ENCODE data around the gene SEC31B.

The SEC31B gene

DNA sequence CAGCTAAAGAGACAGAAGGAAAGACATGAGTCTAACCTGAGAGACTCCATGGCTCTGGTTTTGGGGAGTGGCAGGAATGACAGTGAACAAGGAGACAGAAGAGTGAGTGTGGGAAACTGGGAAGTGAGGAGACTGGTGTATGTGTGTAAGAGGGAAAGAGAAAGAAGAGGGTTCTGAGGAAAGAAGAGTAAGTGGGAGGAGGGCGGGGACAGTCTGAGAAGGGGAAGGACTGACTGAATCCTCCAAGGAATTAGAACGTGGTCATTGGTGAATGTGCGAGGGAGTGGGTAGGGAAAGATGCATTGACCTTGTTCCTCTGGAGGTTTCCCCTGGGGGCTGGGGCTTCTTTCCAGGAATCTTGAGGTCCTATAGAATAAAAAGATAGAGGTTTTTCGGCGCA lies 30.3 kb downstream of the SEC31B start:
- DNase-seq, result no peak

DNA sequence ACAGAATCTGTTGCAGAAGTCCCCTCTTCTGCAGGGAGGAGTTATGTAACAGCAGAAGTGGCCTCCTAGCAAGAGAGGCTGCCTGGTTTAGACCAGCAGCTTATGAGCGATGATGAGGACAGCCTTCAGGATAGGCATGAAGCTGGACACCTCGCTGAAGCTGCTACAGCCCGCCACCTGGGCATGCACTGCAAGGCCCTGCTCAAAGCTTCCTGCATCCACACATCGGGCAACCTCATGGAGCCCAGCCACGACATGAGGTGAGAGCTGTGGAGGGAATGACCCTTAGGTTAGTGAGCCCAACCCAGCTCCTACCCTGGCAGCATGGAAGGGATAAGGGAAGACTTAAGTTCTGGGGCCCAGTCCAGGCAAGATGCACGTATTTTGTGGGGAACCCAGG lies 32.1 kb downstream of the SEC31B start:
- no peak for DNase-seq

DNA sequence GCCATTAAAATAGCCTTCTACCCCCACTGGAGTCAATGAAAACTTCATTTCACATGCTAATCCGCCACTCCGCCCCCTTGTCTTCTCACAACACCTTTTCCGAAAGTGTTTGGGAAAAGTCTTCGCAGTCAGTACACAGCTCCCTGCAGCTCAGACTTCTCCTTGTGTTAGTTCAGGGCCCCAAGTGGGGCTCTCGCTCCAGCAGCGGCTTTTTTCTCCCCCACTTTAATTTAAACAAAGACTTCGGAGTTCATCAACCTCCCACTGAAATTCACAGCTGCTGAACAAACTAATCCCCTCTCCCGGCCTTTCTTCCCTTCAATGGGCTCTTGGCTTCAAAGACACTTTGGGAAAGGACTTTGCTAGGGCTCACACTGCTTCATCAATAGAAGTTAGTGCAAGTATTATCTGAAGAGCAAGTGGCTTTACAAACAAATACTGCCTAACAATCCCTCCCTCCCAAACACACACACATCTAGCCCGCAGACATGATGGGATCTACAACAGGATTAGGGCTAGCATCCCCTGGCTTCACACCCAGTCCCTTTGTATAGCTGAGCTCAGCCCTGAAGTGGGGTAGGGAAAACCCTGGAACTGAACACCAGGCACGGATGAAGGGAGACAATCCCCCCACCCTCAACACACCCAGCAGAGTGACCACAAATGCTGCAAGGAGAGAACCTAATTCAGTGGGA lies 33.7 kb downstream of the SEC31B start:
- no peak for DNase-seq

DNA sequence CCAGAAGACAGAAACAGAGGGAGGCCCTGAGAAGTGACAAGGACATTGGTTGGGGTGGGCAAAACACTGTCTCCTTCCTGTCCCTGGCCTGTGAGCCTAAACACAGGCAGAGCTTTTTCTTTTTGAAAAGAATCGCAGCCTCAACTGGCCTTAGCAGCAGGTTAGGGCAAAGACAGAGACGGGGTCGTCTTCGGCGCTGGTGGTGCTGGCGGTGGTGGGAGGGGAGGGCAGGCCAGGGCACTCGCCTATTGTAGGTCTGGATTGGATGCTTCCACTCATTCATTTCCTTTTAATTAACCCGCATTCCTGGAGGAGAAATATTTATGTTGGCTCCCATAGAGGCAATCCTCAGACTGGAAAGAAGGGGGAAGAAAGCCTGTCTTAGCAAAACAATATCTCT lies 34.3 kb downstream of the SEC31B start:
- DNase-seq, result no peak

DNA sequence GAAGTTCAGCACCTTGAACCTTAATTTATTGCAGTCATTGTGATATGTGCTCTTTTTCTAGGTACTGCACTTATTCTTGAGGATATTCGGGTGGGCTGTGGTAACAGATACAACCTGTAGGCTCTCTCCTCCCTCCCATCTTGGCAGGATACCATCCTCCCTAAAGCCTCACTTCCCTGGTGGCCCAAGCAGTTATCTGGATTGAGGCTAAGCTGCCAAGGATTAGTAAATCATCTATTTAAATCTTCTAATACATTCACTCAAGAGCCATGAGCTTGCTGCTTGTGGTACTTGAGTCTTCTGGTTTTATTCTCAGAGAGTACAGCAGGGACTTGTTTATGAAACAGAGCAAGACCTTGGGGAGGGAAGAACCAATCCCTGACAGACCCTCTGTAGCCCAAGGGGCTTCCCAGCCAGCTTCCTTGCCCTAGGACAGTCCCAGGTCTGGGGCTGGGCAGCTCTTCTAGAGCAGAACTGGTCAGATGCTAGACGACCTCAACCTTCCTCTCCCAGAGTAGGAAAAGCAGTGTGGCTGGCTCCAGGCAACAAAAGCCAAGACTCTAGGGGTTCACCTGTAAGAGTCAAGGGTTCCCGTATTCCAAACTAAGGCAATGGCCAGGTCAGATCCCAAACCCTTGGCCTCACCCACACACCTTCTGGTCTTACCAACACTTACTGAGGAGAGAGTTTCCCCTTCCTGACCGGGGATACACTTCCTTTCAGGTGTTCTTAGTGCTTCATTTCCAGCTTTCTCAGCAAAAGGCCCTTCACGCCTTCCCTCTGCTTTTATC lies 35.6 kb downstream of the SEC31B start:
- DNase-seq, result no peak

DNA sequence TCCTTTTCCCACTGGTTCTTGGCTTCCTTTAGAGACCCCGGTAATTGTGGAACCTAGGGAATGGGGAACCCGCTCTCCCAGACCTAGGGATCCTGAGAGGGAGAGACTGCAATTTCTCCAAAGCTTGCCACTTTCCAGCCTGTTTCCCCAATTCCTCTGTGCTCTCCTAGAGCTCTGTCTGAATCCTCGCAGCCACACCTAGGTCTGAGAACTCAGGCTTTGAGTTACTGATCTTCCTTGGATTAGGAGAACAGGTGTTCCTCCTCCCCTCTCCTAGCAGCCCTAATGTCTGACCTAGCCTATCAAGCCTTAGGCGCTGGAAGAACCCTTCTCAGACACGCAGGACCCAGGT lies 36.9 kb downstream of the SEC31B start:
- DNase-seq, result no peak

DNA sequence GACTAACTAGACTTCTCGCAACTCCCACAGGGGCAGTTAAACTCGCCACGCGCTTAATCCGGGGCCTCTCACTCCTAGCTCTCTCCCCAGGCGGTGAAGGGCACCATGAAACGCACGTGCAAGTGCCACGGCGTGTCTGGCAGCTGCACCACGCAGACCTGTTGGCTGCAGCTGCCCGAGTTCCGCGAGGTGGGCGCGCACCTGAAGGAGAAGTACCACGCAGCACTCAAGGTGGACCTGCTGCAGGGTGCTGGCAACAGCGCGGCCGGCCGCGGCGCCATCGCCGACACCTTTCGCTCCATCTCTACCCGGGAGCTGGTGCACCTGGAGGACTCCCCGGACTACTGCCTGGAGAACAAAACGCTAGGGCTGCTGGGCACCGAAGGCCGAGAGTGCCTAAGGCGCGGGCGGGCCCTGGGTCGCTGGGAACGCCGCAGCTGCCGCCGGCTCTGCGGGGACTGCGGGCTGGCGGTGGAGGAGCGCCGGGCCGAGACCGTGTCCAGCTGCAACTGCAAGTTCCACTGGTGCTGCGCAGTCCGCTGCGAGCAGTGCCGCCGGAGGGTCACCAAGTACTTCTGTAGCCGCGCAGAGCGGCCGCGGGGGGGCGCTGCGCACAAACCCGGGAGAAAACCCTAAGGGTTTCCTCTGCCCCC lies 37.4 kb downstream of the SEC31B start:
- DNase-seq, result peak; percentile 53

DNA sequence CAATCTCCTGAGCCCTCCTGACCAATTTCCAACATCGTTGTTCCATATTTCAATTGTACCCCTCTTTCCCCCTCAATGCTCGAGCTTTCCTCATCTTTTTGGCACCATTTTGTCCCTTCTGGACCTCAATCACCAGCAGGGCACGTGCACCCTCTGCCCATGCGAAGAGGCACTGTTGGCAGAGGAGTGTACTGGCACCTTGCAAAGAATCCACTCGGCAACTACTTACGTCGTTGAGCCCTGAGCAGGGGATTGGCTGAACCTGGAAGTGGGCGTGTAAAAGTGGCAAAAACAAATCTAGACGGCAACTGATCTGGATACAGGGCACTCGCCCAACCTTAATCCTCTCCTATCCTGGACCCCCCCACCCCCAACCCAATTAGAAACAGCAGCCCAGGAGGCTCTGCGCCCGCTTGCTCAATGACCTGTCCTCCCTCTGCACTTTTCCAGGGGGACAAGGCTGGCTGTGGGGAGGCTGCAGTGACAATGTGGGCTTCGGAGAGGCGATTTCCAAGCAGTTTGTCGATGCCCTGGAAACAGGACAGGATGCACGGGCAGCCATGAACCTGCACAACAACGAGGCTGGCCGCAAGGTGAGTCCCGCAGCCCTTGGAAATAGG lies 38.1 kb downstream of the SEC31B start:
- DNase-seq, result peak; percentile 89

DNA sequence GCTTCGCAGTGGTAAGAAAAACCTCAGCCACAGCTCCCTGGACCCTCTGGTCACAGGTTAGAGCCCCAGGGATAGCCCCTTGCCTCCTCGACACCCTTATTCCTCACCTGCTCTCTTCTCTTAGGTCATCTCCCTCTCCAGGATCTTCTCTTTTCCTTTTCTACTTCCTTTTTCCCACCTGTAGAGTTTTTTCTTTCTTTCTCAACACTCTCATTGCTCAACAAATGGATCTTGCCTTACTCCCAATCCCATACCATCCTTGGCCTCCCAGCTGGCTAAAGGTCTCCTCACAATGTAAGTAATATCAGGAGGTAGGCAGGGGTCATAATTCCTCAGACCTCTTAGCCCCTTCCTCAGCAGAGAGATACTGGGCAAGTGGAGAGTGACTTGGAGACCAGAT lies 39.7 kb downstream of the SEC31B start:
- no peak for DNase-seq

DNA sequence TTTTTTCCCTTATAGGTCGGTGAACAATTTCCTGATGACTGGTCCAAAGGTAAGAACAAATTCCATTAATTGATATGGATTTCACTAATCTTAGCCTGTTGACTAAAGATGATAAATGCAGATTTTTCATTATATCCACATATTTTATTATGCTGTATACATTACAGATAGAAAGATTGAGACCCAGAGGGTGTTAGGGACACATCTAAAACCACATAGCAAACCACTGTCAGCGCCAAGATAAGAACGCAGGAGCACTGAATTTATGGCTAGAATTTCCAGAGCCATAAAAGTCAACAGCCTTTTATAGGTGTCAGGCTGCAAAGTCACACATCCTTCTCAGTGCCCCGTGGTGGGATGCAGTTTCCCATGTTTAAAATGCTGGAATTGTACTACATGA lies 40.6 kb downstream of the SEC31B start:
- no peak for DNase-seq

DNA sequence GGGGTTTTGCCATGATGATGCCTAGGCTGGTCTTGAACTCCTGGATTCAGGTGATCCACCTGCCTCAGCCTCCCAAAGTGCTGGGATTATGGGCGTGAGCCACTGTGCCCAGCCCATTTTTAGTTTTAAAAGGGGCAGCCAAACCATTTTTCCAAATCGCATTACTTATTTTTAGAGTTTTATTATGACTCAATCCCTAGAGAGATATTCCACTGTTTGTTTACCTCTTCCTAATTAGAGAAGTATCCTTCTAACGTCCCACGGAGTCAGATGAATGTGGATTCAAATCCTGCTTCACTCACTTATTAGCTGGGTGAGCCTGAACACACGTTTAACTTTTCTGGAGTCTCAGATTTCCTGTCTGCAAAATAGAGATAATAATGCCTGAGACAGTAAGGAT lies 41.7 kb downstream of the SEC31B start:
- DNase-seq, result no peak

DNA sequence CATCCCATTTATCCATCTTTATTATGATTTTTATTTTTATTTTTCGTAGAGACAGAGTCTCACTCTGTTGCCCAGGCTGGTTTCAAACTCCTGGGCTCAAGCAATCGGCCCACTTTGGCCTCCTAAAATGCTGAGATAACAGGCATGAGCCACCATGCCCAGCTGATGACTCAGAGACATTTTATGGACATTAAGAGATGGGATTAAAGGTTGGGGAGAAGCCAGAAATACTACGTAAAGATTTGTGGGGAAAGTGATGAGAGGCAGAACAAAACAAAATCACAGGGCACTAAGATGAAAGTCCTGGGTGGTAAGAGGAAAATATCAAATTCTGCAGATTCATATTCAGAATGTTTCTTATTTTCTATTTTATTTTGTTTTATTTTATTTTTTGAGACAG lies 49.3 kb downstream of the SEC31B start:
- DNase-seq, result no peak

DNA sequence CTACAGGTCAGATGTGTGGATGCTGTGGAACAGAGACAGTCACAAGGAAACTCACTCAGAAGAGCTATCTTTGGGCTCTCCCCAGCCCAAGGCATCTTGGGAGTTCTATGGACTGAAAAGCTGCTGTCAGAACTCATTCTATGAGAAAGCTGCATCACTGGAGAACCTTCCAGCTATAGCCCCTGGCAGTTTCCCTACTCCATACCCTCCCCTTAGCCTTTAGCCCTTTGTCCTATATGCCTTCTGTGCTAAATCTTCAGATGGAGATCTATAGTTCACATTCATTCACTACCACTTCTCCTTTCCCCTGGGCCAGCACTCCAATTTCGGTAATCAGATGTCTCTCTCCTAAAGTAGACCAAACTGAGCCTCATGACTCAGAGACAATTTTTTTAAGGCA lies 49.9 kb downstream of the SEC31B start:
- DNase-seq, result no peak

DNA sequence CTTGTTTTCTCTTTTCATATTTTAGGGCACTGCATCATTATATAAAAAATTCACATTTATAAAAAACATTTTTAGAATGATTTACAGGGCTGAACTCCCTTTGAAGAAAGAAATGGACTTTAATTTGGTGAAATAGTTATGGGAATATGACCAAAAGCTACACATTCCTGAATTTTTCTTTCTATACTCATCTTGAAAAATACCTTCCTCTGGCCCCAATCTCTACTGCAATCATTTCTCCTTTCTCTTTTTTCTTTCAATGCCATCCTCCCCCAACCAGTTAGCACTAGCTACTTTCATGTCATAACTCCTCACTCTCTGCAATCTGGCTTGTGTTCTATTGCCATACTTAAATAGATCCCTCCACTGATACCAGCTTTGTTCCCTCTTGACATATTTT lies 50.7 kb downstream of the SEC31B start:
- DNase-seq, result no peak

DNA sequence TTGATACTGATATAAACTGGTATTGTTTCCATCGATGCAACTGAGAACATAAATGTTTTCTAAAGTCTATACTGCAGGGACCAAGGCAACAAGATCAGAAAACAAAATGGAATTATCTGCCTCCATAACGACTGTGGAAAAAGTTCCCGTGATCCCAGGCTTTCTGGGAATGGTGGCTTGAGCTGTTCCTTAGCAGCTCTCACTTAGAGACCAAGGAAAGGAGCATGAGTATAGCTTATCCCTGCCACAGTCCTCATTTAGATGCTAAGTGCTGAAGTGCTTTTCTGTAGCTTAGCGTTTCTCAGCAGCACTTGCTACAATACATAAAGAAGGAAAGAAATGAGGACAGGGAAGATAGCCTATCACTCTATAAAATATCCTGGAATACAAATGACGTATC lies 51.3 kb downstream of the SEC31B start:
- no peak for DNase-seq

DNA sequence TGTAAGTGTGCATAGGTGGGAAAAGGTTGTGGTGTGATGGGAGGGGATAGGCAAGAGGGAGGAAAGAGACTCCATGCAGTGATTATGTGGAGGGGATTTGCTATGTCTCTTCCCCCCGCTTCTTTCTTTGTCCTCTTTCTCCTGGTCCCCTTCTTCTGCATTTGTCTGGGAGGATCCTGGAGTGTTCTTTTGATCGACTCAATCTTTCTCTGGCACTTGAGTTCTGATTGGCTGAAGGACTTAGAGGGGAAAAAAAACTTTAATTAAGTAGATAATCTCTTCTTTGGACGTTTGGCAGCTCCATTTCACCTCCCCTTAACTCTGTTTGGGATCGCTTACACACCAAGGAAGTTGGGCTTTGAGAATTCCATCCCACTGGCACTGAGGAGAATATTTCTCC lies 57.0 kb downstream of the SEC31B start, which contains the start of gene WNT8B:
TSS of gene WNT8B (plus strand) at position 301 of the 400 bp plus-strand sequence. CDS start 160 bp downstream, outside the sequence.
- no peak for DNase-seq

DNA sequence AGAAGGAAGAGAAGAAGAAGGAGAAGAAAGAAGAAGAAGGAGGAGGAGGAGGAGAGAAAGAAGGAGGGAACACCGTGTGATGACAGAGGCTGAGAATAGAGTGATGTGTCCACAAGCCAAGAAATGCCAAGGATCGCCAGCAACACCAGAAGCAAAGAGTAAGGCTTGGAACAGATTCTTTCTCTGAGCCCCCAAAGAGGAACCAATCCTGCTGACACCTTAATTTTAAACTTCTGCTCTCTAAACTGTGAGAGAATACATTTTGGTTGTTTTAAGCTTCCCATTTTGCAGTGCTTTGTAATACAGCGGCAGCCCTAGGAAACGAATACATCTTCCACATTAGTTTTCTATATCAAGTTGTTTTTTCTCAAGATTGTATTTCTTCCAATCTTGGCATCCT lies 70.7 kb downstream of the SEC31B start:
- DNase-seq, result no peak

DNA sequence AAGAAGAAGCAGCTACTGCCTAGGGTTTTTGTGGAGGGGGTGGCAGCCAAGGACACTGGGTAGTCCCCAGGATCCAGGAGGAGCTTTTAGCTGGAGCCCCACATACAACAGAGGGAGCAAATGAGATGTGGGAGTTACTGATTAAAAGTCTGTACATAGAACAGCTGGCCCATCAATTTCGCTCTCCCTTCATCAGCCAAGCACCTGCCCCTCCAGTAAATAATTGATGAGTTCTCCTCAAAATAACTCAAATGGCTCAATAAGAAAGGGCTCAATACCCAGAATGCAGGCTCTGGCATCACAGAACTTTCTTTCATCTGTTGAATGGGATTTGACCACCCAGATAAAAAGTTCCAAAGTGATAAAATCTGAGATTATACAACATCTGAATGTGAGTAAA lies 72.0 kb downstream of the SEC31B start:
- DNase-seq, result no peak

DNA sequence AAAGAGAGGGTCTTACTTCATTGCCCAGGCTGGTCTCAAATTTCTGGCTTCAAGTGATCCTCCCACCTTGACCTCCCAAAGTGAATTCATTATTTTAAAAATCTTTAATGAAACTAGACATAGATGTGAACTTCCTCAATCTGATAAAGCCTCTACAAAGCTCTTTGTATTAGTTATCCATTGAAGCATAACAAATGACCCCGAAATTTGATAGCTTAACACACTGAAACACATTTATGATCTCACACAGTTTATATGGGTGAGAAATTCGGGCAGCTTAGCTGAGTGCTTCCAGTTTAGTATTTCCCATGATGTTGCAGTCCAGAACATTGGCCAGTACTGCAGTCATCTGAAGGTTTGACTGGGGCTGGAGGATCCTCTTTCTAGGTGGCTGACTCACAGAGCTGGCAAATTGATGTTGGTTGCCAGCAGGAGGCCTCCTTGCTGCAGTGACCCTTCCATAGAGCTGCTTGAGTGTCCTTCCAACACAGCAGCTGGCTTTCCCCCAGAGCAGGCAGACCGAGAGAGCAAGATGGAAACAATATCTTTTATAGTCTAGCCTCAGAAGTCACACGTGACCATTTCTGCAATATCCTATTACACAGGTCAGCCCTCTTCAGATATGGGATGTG lies 73.4 kb downstream of the SEC31B start:
- DNase-seq, result no peak

DNA sequence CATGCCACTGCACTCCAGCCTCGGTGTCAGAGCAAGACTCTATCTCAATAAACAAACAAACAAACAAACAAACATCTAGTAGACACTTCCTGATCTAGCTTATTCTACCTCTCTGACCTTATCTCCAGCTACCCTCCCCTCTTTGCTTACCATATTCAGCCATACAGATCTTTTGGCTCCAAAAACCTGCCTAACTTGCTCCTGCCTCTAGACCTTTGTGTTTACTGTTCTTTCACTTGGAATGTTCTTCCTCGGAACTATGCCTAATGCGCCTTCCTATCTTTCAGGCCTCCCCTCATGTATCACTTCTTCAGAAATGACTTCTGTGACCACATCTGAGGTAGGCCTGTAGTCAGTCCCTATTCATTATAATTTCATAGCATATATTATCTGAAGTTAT lies 77.1 kb downstream of the SEC31B start:
- no peak for DNase-seq

DNA sequence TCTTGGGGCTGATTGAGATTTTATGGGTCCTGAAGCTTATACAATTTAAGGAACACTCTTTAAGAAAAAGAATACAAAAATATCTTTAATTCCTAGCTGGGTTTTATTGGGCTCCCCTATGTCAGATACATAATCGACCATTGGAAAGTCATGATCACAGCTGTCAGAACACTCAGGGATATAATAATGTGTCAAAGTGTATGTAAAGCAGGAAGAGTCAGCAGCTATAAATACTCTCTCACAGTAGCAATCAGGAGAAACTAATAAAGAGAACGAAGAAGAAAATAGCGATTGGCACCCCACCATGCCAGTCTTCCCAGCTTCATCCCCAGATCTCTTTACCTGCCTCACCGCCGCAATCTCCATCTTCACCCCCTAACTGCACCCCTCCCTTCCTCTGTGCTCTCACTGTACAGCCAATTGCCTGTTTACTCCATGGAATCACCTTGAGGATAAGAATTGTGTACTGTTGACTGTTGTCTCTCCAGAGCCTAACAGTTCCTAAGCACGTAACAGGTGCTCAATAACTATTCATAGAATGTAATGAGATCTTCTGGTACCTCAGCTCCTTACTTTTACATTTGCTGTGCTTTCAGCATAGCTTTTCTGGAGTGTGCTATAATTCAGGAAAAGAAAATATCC lies 80.9 kb downstream of the SEC31B start:
- DNase-seq, result no peak

All from left hindlimb (tissue), 1 donor.